ENCODE measurements around the gene SLC6A12. TPM values are rescaled to one million over a fixed set of nuclear protein-coding genes. Genes with fewer than 3 reads are reported as not detected.

Gene SLC6A12
- total and polyA plus RNA-seq, 9 of the 15 experiments (the other 6 are each of a cell fraction or from before 2014, with no cell fraction given) = not detected

GRCh38 chr12:179131-179884 lies 34.6 kb downstream of the SLC6A12 start:
- CTCF ChIA-PET (ENCODE audit: low intra/inter-chr PET ratio) = no interaction called here
- Histone ChIP-seq H3K9ac (ENCODE audit: insufficient read depth in 1 of 2, low read depth in 2 of 2, low read length in 2 of 2) (no peak overlapping the region), H4K20me1 (replicated peaks; ENCODE audit: control insufficient read depth, insufficient read depth, low read length) (no peaks in the 10 kb centered on the region), H3K4me1 (replicated peaks in 1 of 2; ENCODE audit: control insufficient read depth in 2 of 2, insufficient read depth in 2 of 2, low read length in 2 of 2) (peaks cover 0 to 30% of the 10 kb centered on the region in 2 experiments; a peak in 2 of 5 replicates), H3K9me3 (replicated peaks; ENCODE audit: control insufficient read depth, insufficient read depth, low read depth, low read length) (no peaks in the 10 kb centered on the region), H3K4me3 (no peak overlapping the region), H3K79me2 (ENCODE audit: control insufficient read depth, insufficient read depth, low read length) (no peaks in the 10 kb centered on the region), H3K27ac (ENCODE audit: extremely low read depth, low read depth, low read length) (no peak overlapping the region), H3K27me3 (ENCODE audit: control insufficient read depth in 2 of 2, insufficient read depth in 2 of 2, low read length in 2 of 2) (peaks cover under 1 to 64% of the 10 kb centered on the region in 2 experiments; a peak in 3 of 5 replicates), H3K9me1 (ENCODE audit: control insufficient read depth, insufficient read depth, low read length) (no peaks in the 10 kb centered on the region), H2AFZ (ENCODE audit: low read depth, low read length) (no peak overlapping the region), H3K4me2 (ENCODE audit: insufficient read depth, low read length) (no peak overlapping the region), H3K36me3 (ENCODE audit: control insufficient read depth, insufficient read depth, low read length) (no peaks in the 10 kb centered on the region)
- WGBS (ENCODE audit: insufficient coverage, low coverage, missing lambda C conversion rate) = 18% methylated on average over 6 of the region's 11 CpGs
- in situ Hi-C loops (cut with MboI) (no loop called here), intact Hi-C loops (cut with micrococcal nuclease) (no loop called here)
- POLR2A ChIA-PET = no interaction called here
- no peak for DNase-seq (ENCODE audit: extremely low read depth in 1 of 4, low spot score in 3 of 4)
- no peak for ATAC-seq
- no TSS peak for BruUV-seq (replicated peaks)
- TF ChIP-seq ZNF316 (IDR thresholded peaks at IDR 0.05) (peak; percentile 52), C11orf30 (IDR thresholded peaks at IDR 0.05; ENCODE audit: low read depth) (peak; percentile 71), MAFG (tag; conservative IDR thresholded peaks at IDR 0.05) (peak; percentile 64), MAFK (IDR thresholded peaks at IDR 0.05; ENCODE audit: low read length) (peak; percentile 36; the same call in 1 of the 2 replicates), ZNF644 (tag; IDR thresholded peaks at IDR 0.05; ENCODE audit: low read depth) (no peak)
- FAIRE-seq = no peak

DNA sequence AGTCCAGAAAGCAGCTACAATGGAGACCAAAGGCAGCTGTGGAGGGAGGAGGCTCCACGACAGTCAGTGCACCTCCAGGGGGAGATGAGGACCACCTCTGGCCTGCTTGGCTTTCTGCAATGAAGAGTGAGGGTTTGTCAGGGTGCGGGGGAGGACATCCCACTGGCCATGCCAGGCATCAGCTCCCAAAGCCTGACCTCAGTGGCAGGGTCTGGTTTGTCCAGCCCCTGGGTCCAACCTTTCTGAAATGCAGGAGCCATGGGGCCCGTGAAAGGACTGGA lies 35.2 kb downstream of the SLC6A12 start:
- POLR2A ChIA-PET = no interaction called here
- no peaks in the 10 kb centered on the region for H3K9me1 ChIP-seq (ENCODE audit: control insufficient read depth, insufficient read depth, low read length)
- no TSS peak for BruUV-seq (replicated peaks)
- H3K4me2 ChIP-seq (ENCODE audit: insufficient read depth, low read length) = no peak overlapping the region
- in situ Hi-C loops (cut with MboI) (no loop called here), intact Hi-C loops (cut with micrococcal nuclease) (no loop called here)
- no peak overlapping the region for H3K27ac ChIP-seq (ENCODE audit: extremely low read depth, low read depth, low read length)
- H3K79me2 ChIP-seq (ENCODE audit: control insufficient read depth, insufficient read depth, low read length) = no peaks in the 10 kb centered on the region
- peaks cover 2 to 69% of the 10 kb centered on the region in 2 experiments; a peak in 3 of 5 replicates for H3K27me3 ChIP-seq (ENCODE audit: control insufficient read depth in 2 of 2, insufficient read depth in 2 of 2, low read length in 2 of 2)
- H3K9ac ChIP-seq (ENCODE audit: insufficient read depth in 1 of 2, low read depth in 2 of 2, low read length in 2 of 2) = no peak overlapping the region
- no peak overlapping the region for H2AFZ ChIP-seq (ENCODE audit: low read depth, low read length)
- no peaks in the 10 kb centered on the region for H4K20me1 ChIP-seq (replicated peaks; ENCODE audit: control insufficient read depth, insufficient read depth, low read length)
- TF ChIP-seq CBX2 (IDR thresholded peaks at IDR 0.05; ENCODE audit: insufficient read depth, low read length, poor library complexity, severe bottlenecking) (no peak), ZNF140 (CRISPR knock-in tag; IDR thresholded peaks at IDR 0.05) (no peak), JUNB (CRISPR knock-in tag; conservative IDR thresholded peaks at IDR 0.05) (no peak), KAT8 (IDR thresholded peaks at IDR 0.05; ENCODE audit: low read depth) (no peak), E2F3 (CRISPR knock-in tag; IDR thresholded peaks at IDR 0.05) (no peak), ZNF444 (CRISPR knock-in tag; IDR thresholded peaks at IDR 0.05) (no peak), HNRNPLL (IDR thresholded peaks at IDR 0.05; ENCODE audit: low read depth, low read length, poor library complexity, severe bottlenecking) (no peak), LEF1 (IDR thresholded peaks at IDR 0.05) (no peak), MXI1 (IDR thresholded peaks at IDR 0.05; ENCODE audit: low read depth, low read length) (no peak), FOXP4 (CRISPR knock-in tag; IDR thresholded peaks at IDR 0.05; ENCODE audit: borderline replicate concordance) (no peak), NR2C1 (IDR thresholded peaks at IDR 0.05) (no peak), NR2C1 (tag; IDR thresholded peaks at IDR 0.05) (no peak)
- DNase-seq (ENCODE audit: extremely low read depth in 1 of 4, low spot score in 3 of 4) (no peak), ATAC-seq (no peak), FAIRE-seq (no peak)
- H3K4me1 ChIP-seq (replicated peaks in 1 of 2; ENCODE audit: control insufficient read depth in 2 of 2, insufficient read depth in 2 of 2, low read length in 2 of 2) = peaks cover 0 to 30% of the 10 kb centered on the region in 2 experiments; a peak in 2 of 5 replicates
- 0% methylated on average over 3 of the region's 3 CpGs for WGBS (ENCODE audit: insufficient coverage, low coverage, missing lambda C conversion rate)
- no peak overlapping the region for H3K4me3 ChIP-seq
- no peaks in the 10 kb centered on the region for H3K9me3 ChIP-seq (replicated peaks; ENCODE audit: control insufficient read depth, insufficient read depth, low read depth, low read length)
- CTCF ChIA-PET (ENCODE audit: low intra/inter-chr PET ratio) = no interaction called here
- H3K36me3 ChIP-seq (ENCODE audit: control insufficient read depth, insufficient read depth, low read length) = no peaks in the 10 kb centered on the region
